Fibroblast of gingiva (primary cell): ENCODE data around the gene LENEP.

Experiments used
- DNase-seq: peaks from one replicate; pipeline ENCODE4 v3.0.0-alpha.2; 2011; ENCODE audit warnings: low read depth

LENEP gene

DNA sequence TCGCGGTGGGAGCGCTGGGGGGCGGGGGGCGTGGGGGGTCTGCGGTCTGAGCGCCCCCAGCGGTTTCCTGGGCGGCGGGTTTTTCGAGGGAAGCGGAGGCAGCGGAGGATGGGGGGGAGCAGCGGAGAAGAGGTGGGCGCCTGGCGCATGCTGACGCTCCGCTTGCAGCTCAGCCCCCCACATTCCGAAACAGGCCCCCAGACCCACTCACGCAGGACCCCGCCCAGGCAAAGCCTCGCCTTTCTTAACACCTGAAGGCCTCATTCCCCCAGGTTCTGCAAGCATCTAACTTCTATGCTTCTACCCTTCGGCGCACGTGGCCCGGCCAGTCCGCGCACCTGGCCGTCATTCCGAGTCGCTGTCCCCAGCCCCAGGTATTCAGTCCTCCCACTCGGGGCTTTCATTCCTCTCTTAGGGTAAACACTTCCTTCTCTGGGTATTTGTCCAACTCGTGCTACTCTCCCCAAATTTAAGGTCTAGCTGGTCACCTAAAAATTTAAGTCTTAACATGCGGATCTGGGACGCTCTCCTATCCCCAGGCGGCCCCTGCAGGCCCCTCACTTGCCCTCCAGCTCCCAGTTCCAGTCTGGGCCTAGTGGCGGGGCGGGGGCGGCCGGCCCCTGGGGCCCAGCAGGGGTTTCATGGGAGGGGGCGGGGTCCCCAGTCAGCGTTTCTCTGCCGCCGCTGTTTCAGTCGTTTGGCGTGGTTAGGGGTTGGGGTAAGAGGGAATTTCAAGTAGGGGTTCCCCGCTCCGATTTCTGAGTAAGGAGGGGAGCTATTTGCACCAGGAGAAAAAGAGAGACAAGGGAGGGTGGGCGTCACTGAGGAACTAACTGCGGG is 6.4 kb downstream of the LENEP start:
- DNase-seq = no peak

DNA sequence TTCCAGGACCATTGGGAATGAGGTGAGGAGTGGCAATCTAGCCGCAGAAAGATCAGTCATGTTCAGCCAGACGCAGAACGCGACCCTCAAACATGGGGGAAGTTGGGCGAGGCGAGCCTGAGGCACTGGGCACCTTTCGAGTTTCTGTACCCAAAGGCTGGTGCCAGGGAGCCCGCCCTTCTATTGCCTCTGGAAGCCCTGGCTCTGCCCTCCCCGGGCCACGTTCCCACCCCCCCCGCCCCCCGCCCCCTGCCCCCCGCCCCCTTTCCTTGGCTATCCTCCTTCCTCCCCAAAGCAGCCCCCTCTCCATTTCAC is 7.0 kb downstream of the LENEP start:
- DNase-seq = no peak

DNA sequence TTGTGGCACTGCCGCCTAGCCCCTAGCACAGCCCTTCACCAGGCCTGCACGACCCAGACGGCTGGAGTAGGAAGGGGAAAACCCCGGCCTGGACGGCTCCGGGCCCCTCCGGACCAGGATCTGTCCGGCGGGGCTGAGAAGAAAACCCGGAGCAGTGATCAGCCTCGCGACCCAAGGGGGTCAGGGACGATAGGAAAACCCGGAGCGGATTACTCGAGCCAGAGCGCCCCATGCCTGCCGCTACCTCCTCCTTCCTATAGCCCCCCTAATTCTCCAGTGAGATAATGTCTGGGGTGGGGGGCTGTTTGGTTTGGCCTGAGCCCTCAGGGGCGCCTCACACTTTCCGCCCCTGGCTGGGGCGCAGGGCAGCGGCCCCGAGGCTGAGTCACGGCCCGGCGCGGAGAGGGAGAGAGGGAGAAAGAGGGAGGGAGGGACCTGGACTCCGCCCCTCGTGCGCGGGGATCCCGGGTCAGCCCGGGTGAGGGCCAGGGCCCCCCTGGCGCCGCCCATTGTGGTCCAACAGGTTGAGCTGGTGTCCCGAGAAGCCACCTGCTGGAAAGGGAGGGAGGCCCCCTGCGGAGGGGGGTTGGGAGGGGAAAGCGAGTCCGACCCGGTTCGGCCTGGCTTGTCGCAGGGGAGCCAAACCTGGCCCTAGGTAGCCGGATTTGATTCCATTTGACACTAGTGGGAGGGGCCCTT is 7.5 kb downstream of the LENEP start:
- peak; percentile 86 for DNase-seq

DNA sequence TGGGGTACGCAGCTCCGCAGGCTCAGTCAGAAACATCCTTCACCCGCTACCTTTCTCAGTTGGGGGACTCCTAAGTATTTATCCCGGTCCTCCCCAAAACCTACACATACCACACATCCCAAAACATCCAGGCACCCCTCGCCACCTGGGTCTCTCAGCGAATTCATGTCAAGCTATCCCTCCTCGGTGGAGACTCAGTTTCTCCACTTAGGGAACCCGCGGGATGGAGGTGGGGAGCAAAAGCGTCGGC is 8.0 kb downstream of the LENEP start:
- DNase-seq = no peak

DNA sequence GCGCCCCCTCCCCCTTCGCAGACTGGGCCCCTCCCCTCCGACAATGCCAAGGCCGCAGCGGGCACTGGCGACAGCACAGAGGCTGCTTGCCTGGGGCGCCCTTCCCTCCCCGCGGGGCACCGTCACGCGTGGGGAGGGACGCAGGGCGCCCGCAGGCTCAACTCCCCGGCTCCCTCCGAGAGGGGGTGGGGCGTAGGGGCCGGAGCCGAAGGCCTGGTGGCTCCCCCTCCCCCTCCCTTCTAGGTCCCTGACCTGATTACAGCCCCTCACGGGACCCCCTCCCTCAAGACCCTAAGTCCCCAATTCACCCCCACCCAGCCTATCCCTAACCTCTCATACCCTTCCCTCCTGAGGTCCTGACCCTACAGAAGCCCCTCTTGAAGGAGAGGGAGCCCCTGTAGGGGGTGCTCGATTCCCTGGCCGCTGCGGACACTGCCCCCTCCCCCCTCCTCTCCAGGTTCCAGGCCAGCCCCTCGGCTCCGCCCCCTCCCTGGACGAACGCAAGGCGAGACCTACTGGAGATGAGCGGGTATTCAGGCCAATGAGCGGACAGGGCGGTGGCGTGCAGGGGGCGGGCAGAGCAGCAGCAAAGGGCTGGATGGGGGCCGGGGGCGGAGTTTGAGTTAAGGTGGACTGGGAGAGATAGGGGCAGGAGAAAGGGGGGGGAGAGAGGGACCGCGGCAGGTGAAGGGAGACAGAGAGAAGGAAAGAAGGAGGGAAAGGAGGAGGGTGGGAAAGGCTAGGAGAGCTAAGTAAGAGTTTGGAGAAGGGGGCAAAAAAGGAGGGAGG is 8.5 kb downstream of the LENEP start:
- DNase-seq = peak; percentile 99

DNA sequence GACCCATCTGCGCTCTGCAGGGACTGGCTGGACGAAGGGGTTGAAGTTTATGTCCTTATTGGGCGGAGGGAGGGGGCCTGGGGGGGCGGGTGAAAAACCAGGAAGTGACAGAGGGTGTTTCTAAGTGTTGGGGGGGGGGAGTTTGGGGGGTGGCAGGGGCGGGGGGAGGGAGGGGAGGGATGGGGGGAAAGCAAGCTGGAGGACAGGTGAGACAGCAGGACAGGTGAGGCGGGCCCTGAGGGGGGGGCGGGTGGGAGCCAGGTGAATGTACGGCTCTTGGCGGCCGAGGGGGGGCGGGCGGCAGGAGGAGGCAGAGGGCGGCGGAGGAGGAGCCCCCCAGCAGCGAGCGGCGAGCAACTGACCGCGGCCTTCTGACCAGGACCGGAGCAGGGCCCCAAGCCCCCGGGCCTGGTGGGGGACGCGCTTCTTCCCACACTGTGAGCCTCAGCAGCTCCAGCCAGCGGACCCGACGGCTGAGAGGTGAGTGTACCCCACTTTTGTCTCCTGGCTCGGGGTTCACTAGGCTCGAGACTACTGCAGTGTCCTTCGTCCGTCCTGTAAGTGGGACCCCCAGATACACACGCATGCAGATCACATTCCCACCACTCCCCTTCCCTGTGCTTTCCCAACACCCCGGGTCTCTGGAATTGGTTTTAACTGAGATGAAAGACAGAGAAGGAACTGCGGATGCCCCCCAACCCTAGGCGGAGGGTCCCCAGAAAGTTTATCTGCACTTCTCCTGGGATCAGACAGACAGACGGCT is 9.3 kb downstream of the LENEP start, which contains the start of gene ZBTB7B:
TSS of gene ZBTB7B (plus strand) at position 339 of the 763 bp plus-strand sequence. CDS start 11,859 bp downstream, outside the sequence.
- peak; percentile 30 for DNase-seq

DNA sequence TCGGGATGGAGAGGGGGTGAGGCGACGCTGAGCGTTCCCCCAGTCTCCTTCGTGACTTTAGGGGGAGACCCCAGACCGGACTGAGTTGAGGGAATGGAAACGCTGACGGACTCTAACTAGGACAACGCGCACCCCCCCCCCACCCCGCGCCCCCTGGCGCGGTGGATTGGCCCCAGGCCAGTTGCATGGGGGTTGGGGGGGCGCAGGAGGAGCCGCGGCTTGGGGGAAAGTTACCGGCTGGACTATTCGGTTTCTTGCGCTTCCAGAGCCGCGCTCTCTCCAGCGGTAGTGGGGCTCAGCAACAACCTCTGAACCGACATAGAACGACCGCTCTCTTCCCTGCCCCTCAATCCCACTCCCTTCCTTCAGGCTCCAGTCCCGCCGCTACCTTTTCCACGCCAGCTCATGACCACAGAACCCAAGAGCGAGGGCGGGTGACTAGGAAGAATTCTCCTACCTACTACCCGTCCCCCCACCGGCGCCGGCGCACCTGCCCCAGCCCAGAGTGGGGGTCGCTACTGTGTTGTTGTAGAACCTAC is 9.9 kb downstream of the LENEP start:
- no peak for DNase-seq

DNA sequence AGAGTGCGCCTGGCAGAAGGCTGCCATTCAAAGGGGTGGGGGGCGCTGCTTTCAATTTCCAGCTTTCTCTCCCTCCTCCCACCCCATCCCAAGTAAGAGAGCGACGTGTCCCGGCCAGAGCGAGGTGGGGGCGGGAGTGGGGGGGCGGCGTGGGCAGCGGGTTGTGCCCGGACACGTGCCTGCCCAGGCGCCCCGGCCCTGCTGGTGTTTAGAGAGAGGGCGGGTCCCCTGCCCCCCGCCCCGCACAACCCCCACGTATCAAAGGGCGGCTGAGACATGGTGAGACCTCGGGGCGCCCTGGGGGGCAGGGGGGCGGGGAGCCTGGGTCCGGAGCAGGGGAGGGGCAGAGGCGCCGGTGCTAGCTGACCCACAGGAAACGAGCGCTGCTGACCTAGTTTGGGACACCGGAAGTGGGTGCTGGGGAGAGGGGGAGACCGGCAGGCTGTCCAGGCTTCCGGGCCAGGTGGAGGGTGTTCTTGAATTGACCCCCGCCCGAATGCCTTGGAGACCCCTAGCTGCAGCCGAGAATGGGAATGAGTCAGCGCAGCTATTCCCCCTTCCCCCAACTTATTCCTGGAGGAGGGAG is 10.5 kb downstream of the LENEP start:
- peak; percentile 69 for DNase-seq

DNA sequence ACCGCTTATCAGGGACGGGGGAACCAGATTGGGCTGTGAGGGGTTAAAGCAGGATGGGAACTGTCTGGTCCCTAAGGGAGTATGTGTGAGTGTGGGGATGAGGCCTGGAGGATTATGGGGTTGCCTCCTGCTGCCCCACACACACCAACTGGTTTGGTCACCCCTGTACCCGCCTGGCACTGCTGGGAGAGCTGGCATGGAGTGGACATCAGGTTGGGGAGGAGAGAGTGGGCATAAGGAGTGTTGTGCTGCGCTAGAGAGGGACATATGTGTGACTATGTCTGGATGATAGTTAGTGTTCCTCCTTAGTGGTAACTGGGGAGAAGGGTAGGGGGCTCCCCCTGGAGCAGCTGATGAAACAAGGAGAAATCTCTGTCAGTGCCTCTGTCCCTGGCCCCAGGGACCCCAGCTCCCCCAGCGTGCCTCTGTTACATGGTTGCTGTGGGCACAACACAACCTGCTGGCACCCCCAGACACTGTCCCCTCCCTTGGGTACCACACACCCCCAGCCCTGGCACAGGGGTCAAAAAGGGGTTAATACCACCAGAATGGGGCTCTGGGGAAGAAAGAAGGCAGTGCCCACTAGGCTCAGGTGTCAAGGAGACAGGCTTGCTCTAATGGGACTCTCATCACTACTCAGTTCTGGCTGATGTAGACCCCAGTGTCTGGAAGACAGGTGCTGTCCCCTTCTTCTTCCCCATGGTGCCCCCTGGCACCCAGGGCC is 11.1 kb downstream of the LENEP start:
- DNase-seq = peak; percentile 36

DNA sequence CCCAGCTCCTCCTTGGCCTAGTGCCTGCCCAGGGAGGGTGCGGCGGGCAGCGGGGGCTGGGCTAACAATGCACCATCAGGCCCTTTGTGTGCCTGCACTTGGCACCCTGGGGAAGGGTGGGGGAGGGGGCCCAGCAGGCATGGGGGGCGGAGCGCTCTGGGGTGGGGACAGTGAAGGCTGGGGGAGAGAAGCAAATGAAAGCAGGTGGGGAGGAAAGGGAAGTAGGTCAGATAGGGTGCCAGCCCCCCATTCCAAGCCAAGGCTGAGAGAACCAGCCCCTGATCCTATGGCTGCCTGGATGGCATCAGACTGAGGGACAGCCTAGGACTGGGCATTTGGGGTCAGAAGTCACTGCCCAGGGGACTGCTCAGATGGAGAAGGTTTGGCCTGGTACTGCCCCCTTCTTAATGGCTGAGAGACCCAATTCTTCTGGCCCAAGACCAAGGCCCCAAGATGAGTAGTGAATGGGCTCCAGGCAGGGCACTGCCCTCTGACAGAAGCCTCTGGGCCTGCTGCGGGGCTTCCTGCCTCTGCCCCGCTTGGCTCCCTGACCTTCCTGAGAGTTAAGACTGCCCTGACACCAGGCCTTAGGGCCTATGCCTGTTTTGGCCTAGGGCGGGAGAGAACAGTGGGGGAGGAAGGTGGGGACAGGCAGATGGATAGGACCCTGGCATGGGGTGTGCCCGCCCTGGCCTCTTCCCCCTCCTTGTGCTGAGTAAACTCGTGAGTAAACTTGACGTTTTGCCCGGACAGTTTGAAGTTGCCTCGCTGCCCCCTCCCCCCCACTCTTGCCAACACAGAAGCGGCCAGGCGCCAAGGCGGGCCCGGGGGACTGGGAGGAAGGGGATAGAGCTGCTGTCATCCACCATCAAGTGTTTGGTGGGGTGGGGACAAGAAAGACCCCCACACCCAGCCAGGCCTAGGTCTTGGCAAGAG is 12.0 kb downstream of the LENEP start:
- DNase-seq = peak; percentile 79

DNA sequence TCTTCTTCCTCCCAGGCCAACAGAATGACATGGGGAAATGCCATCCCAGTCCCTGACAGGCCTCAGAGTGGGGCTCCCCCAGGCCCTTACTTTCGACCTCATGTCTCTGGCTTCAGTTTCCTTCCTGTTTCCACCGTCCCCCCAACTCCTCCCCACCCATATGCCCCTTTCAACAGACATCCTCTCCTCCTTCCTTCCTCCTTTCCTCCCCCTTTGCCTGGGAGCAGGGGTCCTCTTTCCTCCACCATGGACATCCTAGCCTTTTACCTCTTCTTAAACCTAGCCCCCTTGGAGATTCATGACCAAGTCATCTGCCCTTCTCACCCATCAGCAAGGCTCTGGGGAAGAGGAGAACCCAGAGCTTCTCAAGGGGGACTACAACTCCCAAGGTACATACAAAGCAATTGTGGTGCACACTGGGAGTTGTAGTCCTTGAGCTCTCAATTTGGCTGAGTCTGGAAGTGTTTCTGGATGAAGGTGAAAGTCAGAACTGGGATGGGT is 13.3 kb downstream of the LENEP start:
- no peak for DNase-seq

DNA sequence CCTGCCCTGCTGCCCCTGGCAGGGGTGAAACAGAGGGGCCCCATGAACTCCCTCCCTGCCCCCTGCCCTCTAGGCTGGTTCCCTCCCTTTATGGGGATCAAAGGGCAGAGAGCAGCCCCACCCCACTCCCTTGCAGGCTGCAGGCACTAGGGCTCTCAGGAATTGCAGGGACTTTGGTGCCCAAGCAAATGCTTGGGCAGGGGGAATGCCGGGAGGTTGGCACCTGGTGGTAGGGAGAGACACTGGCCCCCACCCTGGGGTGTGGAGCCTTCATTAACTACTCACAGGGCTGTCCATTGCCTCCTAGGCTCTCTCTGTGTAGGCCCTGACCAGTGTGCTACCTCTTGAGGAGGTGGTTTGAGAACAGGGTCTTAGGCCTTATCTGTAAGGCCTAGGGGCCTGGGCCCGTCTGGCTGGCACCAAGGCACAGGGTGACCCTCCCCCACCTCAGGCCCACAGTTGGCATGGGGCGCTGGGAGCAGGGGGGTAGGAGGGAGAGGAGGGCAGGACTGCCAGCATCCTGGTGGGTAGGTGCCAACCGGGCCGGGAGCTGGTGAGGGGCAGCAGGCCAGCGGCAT is 14.0 kb downstream of the LENEP start:
- DNase-seq = no peak

DNA sequence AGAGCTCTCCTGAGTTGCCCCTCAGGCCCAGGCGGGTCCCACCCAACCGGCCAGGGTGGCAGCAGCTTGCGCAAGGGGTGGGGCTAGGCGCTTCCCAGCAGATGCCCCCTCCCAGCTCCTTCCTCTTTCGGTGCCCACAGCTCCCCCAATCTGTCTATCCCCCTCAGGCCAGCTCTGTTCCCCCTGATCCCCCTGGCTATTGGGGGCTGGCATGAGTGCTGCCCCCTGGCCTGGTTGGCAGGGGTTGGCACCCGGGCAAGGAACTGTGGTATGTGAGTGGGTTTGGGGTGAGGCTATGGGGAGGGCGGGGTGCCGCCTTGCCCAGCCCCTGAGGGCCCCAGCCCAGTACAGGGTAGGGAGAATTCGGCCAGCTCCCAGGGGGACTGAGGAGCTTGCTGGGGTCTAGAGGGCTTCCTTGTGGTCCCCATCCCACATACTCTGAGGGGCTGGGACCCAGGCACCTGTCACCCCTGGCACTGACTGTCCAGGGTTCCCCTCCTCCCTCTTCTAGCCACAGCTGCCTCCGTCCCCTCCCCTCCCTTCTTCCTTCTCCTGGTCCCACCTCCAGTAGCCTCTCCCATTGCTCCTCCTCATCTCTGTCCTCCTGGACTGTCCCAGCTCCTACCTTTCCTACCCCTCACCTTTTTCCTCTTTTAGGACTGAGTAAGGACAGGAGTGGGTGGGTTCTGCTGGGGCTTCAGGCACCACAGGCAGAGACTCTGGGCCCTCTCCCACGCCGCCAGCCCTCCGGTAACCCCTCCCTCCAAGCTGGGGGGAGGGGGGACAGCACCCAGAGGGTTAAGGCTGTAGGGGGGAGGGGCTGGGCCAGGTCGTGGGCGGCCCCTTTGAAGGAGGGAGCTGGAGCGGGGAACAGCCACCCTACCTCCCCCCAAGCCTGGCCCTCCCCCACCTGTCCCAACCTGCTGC is 14.9 kb downstream of the LENEP start:
- DNase-seq = no peak

DNA sequence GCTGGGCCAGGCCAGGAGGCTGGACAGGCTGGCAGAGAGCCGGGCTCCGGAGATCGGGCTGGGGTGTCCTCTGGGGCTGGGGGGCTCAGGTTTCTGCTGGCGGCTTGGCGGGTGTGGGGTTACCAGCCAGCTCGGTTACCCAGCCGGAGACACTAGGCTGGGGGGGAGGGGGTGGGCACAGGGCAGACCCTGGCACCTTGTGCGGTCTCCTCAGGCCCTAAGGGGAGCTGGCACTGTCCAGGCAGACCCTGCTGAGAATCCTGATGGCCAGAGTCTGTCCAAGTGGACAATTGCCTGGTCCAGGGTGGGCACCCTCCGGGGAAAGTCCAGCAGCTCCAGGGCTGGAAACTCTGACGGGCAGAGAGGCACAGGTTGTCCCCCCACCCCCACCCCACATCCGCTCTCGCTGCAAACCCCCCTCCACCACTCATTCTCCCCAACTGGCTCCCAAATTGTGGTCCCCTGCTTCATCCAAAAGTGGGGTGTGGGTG is 15.9 kb downstream of the LENEP start:
- no peak for DNase-seq

DNA sequence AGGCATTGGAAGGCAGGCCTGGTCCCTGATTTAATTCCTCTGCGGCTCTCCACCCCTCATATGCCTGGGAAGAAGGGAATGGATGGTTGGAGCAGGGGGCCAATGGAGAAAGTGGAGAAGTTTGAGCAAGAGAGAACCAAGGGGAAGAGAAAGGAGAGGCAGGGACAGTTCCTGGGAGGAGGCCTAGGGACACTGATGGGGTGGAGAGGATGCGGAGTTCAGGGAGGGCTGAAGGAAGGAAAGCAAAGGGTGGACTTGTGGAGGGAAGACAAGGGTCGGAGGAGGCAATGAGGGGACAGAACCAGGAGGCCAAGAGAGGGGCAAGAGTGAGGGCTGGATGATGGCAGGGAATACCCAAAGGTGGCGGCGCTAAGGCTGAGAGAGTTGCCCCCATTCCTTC is 16.4 kb downstream of the LENEP start:
- no peak for DNase-seq

DNA sequence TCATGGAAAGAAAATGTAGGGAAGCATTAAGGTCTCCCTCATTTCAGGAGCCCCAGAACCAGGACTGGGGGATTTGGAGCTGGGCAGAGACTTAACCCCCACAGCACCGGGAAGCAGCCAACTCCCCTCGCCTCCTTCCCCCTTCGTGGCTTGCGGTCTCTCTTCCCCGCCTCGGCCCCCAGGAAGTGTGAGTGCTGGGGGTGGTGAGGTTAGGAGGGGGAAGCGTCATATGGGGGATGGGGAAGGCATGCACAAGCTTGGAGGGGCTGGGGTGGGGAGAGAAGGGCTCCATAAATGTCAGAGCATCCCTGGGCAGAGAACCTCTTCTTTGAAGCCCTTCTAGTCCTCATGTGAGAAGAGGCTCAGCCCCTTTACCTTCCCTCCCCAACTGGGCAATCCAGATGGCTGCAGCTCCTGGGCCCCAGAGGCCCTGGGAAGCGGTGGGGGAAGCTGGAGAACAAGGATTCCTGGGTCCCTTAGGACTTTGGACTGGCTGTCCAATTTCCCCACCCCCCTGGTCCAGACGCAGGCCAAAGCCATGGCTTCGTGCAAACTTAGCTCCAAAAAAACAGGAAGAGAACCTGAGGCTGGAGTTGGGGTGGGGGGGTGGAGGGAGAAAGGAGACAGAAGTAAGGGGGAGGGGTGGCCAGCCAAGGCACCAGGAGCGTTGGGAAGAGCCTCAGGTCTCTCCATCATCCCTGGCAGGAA is 17.0 kb downstream of the LENEP start:
- DNase-seq = no peak

DNA sequence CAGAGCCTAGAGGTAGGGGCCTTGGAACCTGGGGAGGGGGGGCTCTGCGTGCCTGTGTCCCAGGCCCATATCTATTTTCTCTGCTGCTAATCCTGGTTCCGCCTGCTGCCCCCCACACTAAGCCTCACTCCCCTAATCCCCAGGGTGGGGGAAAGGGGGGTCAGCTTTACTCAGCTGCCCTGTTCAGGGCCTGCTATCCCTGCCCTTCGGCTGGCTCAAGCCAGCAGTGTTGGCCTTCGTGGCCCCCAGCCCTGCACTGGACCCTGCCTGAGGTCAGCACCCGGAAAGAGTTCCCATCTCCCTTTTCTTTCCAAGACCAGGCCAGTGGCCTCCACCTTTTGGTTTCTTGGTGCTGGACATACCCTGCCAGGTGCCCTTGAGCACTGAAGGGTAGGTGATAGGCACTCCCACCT is 17.6 kb downstream of the LENEP start:
- DNase-seq = no peak
